GM06990 (cell line): ENCODE results near the gene UCP2.

Experiments
- DNase-seq: peaks from one replicate; pipeline ENCODE4 v3.0.0-alpha.2; 2011; ENCODE audit not compliant: insufficient read length; ENCODE audit errors: extremely low read depth
- H3K27me3 ChIP-seq: replicated peaks from 2 replicates; pipeline ENCODE4 v1.6.0; 2011; ENCODE audit warnings: low read length; ENCODE audit not compliant: control insufficient read depth, insufficient read depth
- H3K36me3 ChIP-seq: 2 replicates; pipeline ENCODE4 v1.5.1; 2011; ENCODE audit warnings: low read length; ENCODE audit not compliant: control insufficient read depth, insufficient read depth
- H3K4me3 ChIP-seq: replicated peaks from 2 replicates; pipeline ENCODE4 v1.5.1; 2011; ENCODE audit warnings: low read depth, mild to moderate bottlenecking, control low read depth, low read length
- CTCF ChIP-seq: IDR thresholded peaks from 2 replicates; pipeline ENCODE4 v1.5.1; 2011; ENCODE audit warnings: low read length, control low read depth, mild to moderate bottlenecking, inconsistent platforms; ENCODE audit not compliant: insufficient read depth, poor library complexity, severe bottlenecking

UCP2 gene

GRCh38 chr11:73998846-73999575, 16.4 kb upstream of the UCP2 start:
- TF ChIP-seq CTCF, result no peak

DNA sequence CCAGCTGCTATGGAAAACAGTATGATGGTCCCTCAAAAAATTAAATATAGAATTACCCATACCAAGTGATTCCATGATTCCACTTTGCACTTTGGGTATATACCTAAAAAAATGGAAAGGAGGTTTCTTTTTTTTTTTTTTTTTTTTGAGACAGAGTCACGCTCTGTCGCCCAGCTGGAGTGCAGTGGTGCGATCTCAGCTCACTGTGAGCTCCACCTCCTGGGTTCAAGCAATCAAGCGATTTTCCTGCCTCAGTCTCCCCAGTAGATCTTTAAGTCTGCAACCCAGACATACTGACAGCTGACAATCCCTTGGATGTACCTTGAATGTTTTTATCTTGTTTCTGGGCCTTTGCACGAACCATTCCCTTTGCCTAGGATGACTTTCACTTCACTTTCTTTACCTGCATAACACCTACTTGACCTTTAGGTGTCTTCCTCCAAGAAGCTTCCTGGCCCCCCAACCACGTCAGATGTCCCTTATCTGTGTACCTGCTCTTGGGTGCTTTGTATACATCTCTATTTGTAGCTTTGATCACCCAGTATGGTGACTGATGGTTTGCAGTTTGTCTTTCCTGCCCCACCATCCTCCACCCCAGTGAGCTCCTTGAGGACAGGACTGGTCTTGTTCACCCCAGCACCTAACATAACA, 14.6 kb upstream of the UCP2 start:
- Histone ChIP-seq H3K4me3 (no peak overlapping the region), H3K36me3 (no peaks in the 10 kb centered on the region; the same call in 1 of the 2 replicates), H3K27me3 (no peaks in the 10 kb centered on the region)
- no peak for DNase-seq
- TF ChIP-seq CTCF, result peak; percentile 9

More at GRCh38 chr11:73998846-73999575, 16.4 kb upstream of the UCP2 start:
- peaks cover 2% of the 10 kb centered on the region; the same call in 1 of the 2 replicates for H3K36me3 ChIP-seq
- no peaks in the 10 kb centered on the region for H3K27me3 ChIP-seq
- H3K4me3 ChIP-seq, result no peak overlapping the region
- DNase-seq, result no peak

DNA sequence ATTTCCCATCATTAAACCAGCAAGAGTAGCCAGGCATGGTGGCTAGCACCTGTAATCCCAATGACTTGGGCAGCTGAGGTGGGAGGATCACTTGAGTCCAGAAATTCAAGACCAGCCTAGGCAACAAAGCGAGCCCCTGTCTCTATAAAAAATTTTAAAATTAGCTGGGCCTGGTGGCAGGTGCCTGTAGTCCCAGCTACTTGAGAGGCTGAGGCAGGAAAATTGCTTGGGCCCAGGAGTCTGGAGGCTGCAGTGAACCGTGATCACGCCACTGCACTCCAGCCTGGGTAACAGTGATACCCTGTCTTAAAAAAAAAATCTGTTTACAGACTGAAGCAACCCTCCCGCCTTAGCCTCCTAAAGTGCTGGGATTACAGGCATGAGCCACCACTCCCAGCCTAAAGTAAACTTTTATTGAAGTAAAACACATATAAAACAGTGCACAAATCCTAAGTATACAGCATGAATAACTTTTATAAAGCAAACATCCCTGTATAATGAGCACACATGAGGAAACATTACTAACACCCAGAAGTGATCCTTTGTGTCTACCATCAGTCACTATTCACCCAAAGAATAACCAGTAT, 13.6 kb upstream of the UCP2 start:
- H3K4me3 ChIP-seq, result no peak overlapping the region
- no peaks in the 10 kb centered on the region; the same call in 1 of the 2 replicates for H3K36me3 ChIP-seq
- TF ChIP-seq CTCF, result no peak
- DNase-seq, result no peak
- no peaks in the 10 kb centered on the region for H3K27me3 ChIP-seq

- no peak for TF ChIP-seq CTCF
Measured at GRCh38 chr11:73995731-73996130, 13.1 kb upstream of the UCP2 start.

GRCh38 chr11:73995247-73995646, 12.6 kb upstream of the UCP2 start:
- peak; percentile 58 for DNase-seq
- H3K27me3 ChIP-seq, result no peaks in the 10 kb centered on the region
- H3K36me3 ChIP-seq, result no peaks in the 10 kb centered on the region; the same call in 1 of the 2 replicates
- no peak for TF ChIP-seq CTCF
- no peak overlapping the region for H3K4me3 ChIP-seq

More at GRCh38 chr11:73995731-73996130, 13.1 kb upstream of the UCP2 start:
- Histone ChIP-seq H3K4me3 (no peak overlapping the region), H3K36me3 (no peaks in the 10 kb centered on the region; the same call in 1 of the 2 replicates), H3K27me3 (no peaks in the 10 kb centered on the region)
- DNase-seq, result no peak
